ENCODE results near the gene MMRN1.

MMRN1 gene

DNA sequence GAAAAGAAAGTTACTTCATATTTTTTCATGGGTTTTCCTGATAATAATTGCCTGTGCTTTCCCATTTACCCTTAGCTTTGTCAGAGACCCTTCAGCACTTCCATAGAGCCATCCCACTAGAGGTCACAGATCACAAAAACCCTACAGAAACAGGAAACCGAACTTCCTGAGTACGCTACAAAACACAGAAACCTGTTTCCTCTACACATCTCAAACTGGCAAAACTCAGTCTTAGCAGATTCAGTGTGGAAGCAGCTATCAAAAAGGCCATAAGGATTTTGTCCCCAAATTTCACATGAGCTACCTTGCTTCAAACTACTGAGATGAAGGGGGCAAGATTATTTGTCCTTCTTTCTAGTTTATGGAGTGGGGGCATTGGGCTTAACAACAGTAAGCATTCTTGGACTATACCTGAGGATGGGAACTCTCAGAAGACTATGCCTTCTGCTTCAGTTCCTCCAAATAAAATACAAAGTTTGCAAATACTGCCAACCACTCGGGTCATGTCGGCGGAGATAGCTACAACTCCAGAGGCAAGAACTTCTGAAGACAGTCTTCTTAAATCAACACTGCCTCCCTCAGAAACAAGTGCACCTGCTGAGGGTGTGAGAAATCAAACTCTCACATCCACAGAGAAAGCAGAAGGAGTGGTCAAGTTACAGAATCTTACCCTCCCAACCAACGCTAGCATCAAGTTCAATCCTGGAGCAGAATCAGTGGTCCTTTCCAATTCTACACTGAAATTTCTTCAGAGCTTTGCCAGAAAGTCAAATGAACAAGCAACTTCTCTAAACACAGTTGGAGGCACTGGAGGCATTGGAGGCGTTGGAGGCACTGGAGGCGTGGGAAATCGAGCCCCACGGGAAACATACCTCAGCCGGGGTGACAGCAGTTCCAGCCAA is at the start of gene MMRN1:
Gene MMRN1 (plus strand): TSS at position 206 of the 902 bp plus-strand sequence. CDS start 118 bp downstream, at position 324.
- H3K4me1 ChIP-seq (ENCODE audit: control insufficient read depth, insufficient read depth, low read length): no peaks in the 10 kb centered on the region
- no peaks in the 10 kb centered on the region for H3K9me3 ChIP-seq (ENCODE audit: control insufficient read depth, low read length)
- no peak within 1 kb of the TSS for H3K9ac ChIP-seq (ENCODE audit: low read length)
- H3K27me3 ChIP-seq (replicated peaks; ENCODE audit: control insufficient read depth, insufficient read depth, low read length): peaks cover 8% of the 10 kb centered on the region
- H3K36me3 ChIP-seq (ENCODE audit: control insufficient read depth, insufficient read depth, low read length, severe bottlenecking): no peaks in the 10 kb centered on the region
- DNase-seq (ENCODE audit: low read depth): no peak
- no peak within 1 kb of the TSS for H3K4me3 ChIP-seq (ENCODE audit: low read length)

- Histone ChIP-seq H3K4me3 (ENCODE audit: low read length) (no peak overlapping the region), H3K4me1 (ENCODE audit: control insufficient read depth, insufficient read depth, low read length) (no peaks in the 10 kb centered on the region), H3K9me3 (ENCODE audit: control insufficient read depth, low read length) (peaks cover 13% of the 10 kb centered on the region), H3K36me3 (ENCODE audit: control insufficient read depth, insufficient read depth, low read length, severe bottlenecking) (no peaks in the 10 kb centered on the region), H3K27me3 (replicated peaks; ENCODE audit: control insufficient read depth, insufficient read depth, low read length) (peaks cover 20% of the 10 kb centered on the region), H3K9ac (ENCODE audit: low read length) (no peak overlapping the region)
- no peak for DNase-seq (ENCODE audit: low read depth)
These were observed 46.9 kb upstream of the MMRN1 start for GRCh38 chr4:89847571-89848325.

GRCh38 chr4:89855236-89855635 is 39.4 kb upstream of the MMRN1 start:
- no peak for DNase-seq (ENCODE audit: low read depth)
- H3K27me3 ChIP-seq (replicated peaks; ENCODE audit: control insufficient read depth, insufficient read depth, low read length): peaks cover 13% of the 10 kb centered on the region
- no peak overlapping the region for H3K4me3 ChIP-seq (ENCODE audit: low read length)
- H3K9me3 ChIP-seq (ENCODE audit: control insufficient read depth, low read length): peaks cover 12% of the 10 kb centered on the region
- H3K9ac ChIP-seq (ENCODE audit: low read length): no peak overlapping the region
- no peaks in the 10 kb centered on the region for H3K4me1 ChIP-seq (ENCODE audit: control insufficient read depth, insufficient read depth, low read length)
- no peaks in the 10 kb centered on the region for H3K36me3 ChIP-seq (ENCODE audit: control insufficient read depth, insufficient read depth, low read length, severe bottlenecking)

DNA sequence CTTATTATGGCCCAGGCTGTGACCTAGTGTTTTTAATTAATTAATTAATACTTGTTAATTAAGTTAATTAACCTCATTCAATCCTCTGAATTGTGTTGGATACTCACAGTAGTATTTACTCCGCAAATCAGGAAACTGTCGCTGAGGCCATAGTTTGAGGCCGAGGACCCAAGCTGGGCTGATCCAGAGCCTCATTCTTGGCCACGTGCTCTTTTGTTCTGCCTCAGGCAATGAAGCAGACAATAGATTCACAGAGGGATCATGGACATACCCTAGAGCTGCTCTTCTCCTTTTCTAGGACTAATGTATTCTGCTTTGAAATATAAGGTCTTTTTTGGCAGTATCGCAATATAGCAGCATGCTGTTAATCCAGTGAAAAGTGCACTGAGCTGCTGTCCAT is 33.7 kb upstream of the MMRN1 start:
- Histone ChIP-seq H3K27me3 (replicated peaks; ENCODE audit: control insufficient read depth, insufficient read depth, low read length) (peaks cover 10% of the 10 kb centered on the region), H3K4me3 (ENCODE audit: low read length) (no peak overlapping the region), H3K4me1 (ENCODE audit: control insufficient read depth, insufficient read depth, low read length) (no peaks in the 10 kb centered on the region), H3K9ac (ENCODE audit: low read length) (no peak overlapping the region), H3K36me3 (ENCODE audit: control insufficient read depth, insufficient read depth, low read length, severe bottlenecking) (no peaks in the 10 kb centered on the region), H3K9me3 (ENCODE audit: control insufficient read depth, low read length) (peaks cover 3% of the 10 kb centered on the region)
- no peak for DNase-seq (ENCODE audit: low read depth)

GRCh38 chr4:89863533-89863932 is 31.1 kb upstream of the MMRN1 start:
- Histone ChIP-seq H3K9ac (ENCODE audit: low read length) (no peak overlapping the region), H3K4me1 (ENCODE audit: control insufficient read depth, insufficient read depth, low read length) (no peaks in the 10 kb centered on the region), H3K36me3 (ENCODE audit: control insufficient read depth, insufficient read depth, low read length, severe bottlenecking) (no peaks in the 10 kb centered on the region), H3K27me3 (replicated peaks; ENCODE audit: control insufficient read depth, insufficient read depth, low read length) (peaks cover 10% of the 10 kb centered on the region), H3K4me3 (ENCODE audit: low read length) (no peak overlapping the region), H3K9me3 (ENCODE audit: control insufficient read depth, low read length) (no peaks in the 10 kb centered on the region)
- no peak for DNase-seq (ENCODE audit: low read depth)

- no peaks in the 10 kb centered on the region for H3K36me3 ChIP-seq (ENCODE audit: control insufficient read depth, insufficient read depth, low read length, severe bottlenecking)
- H3K4me1 ChIP-seq (ENCODE audit: control insufficient read depth, insufficient read depth, low read length): no peaks in the 10 kb centered on the region
- DNase-seq (ENCODE audit: low read depth): no peak
- H3K9me3 ChIP-seq (ENCODE audit: control insufficient read depth, low read length): no peaks in the 10 kb centered on the region
- no peak overlapping the region for H3K4me3 ChIP-seq (ENCODE audit: low read length)
- H3K9ac ChIP-seq (ENCODE audit: low read length): no peak overlapping the region
- H3K27me3 ChIP-seq (replicated peaks; ENCODE audit: control insufficient read depth, insufficient read depth, low read length): peaks cover 6% of the 10 kb centered on the region
These were observed 26.4 kb upstream of the MMRN1 start for GRCh38 chr4:89868276-89868675.

DNA sequence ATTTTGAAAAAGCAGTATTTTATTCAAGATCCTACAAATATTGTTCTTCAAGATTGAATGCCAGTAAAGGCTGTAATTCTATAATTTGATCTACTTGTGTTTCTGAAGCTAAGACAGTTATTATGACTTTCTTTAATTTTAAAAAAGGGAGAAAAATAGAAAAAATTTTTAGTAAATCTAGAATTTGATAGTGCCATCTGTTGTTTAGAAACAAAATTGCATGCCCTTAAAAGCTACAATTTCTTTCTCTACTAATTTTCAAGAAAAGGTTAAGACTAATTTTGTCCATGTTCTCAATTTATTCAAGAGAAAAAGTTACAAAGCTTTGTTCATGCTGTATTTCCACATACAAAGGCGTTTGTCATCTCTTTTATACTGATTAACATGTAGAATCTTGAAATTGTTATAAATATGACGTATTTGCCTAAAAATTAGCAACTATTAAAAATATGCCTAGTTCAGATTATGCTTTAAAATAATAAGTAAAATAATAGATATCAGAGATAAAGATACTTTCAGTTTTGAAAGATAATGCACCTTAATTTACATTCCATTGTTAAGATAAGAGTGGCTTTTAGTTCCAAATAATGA is 25.6 kb upstream of the MMRN1 start:
- Histone ChIP-seq H3K36me3 (ENCODE audit: control insufficient read depth, insufficient read depth, low read length, severe bottlenecking) (no peaks in the 10 kb centered on the region), H3K9ac (ENCODE audit: low read length) (no peak overlapping the region), H3K4me1 (ENCODE audit: control insufficient read depth, insufficient read depth, low read length) (no peaks in the 10 kb centered on the region), H3K9me3 (ENCODE audit: control insufficient read depth, low read length) (no peaks in the 10 kb centered on the region), H3K4me3 (ENCODE audit: low read length) (no peak overlapping the region), H3K27me3 (replicated peaks; ENCODE audit: control insufficient read depth, insufficient read depth, low read length) (peaks cover 6% of the 10 kb centered on the region)
- DNase-seq (ENCODE audit: low read depth): peak; percentile 62

- H3K4me3 ChIP-seq (ENCODE audit: low read length): no peak overlapping the region
- no peaks in the 10 kb centered on the region for H3K27me3 ChIP-seq (replicated peaks; ENCODE audit: control insufficient read depth, insufficient read depth, low read length)
- H3K9ac ChIP-seq (ENCODE audit: low read length): no peak overlapping the region
- no peaks in the 10 kb centered on the region for H3K4me1 ChIP-seq (ENCODE audit: control insufficient read depth, insufficient read depth, low read length)
- H3K9me3 ChIP-seq (ENCODE audit: control insufficient read depth, low read length): no peaks in the 10 kb centered on the region
- H3K36me3 ChIP-seq (ENCODE audit: control insufficient read depth, insufficient read depth, low read length, severe bottlenecking): no peaks in the 10 kb centered on the region
- no peak for DNase-seq (ENCODE audit: low read depth)
These were observed 23.4 kb upstream of the MMRN1 start for GRCh38 chr4:89871211-89871610.

GRCh38 chr4:89876548-89876947 is 18.1 kb upstream of the MMRN1 start:
- Histone ChIP-seq H3K4me1 (ENCODE audit: control insufficient read depth, insufficient read depth, low read length) (peaks cover 10% of the 10 kb centered on the region), H3K36me3 (ENCODE audit: control insufficient read depth, insufficient read depth, low read length, severe bottlenecking) (no peaks in the 10 kb centered on the region), H3K4me3 (ENCODE audit: low read length) (no peak overlapping the region), H3K9me3 (ENCODE audit: control insufficient read depth, low read length) (no peaks in the 10 kb centered on the region), H3K9ac (ENCODE audit: low read length) (no peak overlapping the region), H3K27me3 (replicated peaks; ENCODE audit: control insufficient read depth, insufficient read depth, low read length) (no peaks in the 10 kb centered on the region)
- DNase-seq (ENCODE audit: low read depth): no peak

DNA sequence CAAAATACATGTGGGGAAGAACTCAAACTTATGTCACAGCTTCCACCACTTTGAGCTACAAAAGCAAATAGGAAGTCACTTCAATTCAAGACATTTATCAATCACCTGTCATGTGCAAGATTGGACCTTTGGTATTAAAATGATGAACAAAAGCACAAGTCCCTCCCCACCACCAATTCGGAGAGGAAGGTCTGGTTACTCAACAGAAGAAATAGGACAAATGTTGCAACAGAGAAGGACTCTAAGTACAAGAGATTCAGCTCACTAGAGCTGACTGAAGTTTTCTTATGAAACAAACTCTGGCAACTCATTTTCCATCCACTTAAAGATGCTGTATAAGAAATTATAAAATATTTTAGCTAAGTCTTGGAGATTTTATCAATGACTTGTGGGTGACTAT is 16.0 kb upstream of the MMRN1 start:
- no peak overlapping the region for H3K4me3 ChIP-seq (ENCODE audit: low read length)
- DNase-seq (ENCODE audit: low read depth): peak; percentile 69

GRCh38 chr4:89879215-89879614 is 15.4 kb upstream of the MMRN1 start:
- no peak for DNase-seq (ENCODE audit: low read depth)
- Histone ChIP-seq H3K9me3 (ENCODE audit: control insufficient read depth, low read length) (no peaks in the 10 kb centered on the region), H3K36me3 (ENCODE audit: control insufficient read depth, insufficient read depth, low read length, severe bottlenecking) (no peaks in the 10 kb centered on the region), H3K27me3 (replicated peaks; ENCODE audit: control insufficient read depth, insufficient read depth, low read length) (peaks cover 4% of the 10 kb centered on the region), H3K4me3 (ENCODE audit: low read length) (no peak overlapping the region), H3K4me1 (ENCODE audit: control insufficient read depth, insufficient read depth, low read length) (peaks cover 10% of the 10 kb centered on the region), H3K9ac (ENCODE audit: low read length) (no peak overlapping the region)

More for the DNA sequence above, 16.0 kb upstream of the MMRN1 start:
- H3K36me3 ChIP-seq (ENCODE audit: control insufficient read depth, insufficient read depth, low read length, severe bottlenecking): no peaks in the 10 kb centered on the region
- H3K27me3 ChIP-seq (replicated peaks; ENCODE audit: control insufficient read depth, insufficient read depth, low read length): peaks cover 4% of the 10 kb centered on the region
- H3K9ac ChIP-seq (ENCODE audit: low read length): no peak overlapping the region
- no peaks in the 10 kb centered on the region for H3K9me3 ChIP-seq (ENCODE audit: control insufficient read depth, low read length)
- H3K4me1 ChIP-seq (ENCODE audit: control insufficient read depth, insufficient read depth, low read length): peaks cover 10% of the 10 kb centered on the region

Measured in adipocyte (in vitro differentiated cells).